ENCODE measurements around the gene LRFN3.

Gene LRFN3

GRCh38 chr19:35991731-35992450 is 55.7 kb downstream of the LRFN3 start:
- H3K4me2 ChIP-seq (ENCODE audit: low read depth, low read length, poor library complexity, severe bottlenecking) = no peak overlapping the region
- no peaks in the 10 kb centered on the region for H3K9me2 ChIP-seq (replicated peaks; ENCODE audit: low read depth, low read length)
- peaks cover 12% of the 10 kb centered on the region for H4K20me1 ChIP-seq (ENCODE audit: insufficient read depth, low read length, poor library complexity, severe bottlenecking)
- TF ChIP-seq, protein P1, sequence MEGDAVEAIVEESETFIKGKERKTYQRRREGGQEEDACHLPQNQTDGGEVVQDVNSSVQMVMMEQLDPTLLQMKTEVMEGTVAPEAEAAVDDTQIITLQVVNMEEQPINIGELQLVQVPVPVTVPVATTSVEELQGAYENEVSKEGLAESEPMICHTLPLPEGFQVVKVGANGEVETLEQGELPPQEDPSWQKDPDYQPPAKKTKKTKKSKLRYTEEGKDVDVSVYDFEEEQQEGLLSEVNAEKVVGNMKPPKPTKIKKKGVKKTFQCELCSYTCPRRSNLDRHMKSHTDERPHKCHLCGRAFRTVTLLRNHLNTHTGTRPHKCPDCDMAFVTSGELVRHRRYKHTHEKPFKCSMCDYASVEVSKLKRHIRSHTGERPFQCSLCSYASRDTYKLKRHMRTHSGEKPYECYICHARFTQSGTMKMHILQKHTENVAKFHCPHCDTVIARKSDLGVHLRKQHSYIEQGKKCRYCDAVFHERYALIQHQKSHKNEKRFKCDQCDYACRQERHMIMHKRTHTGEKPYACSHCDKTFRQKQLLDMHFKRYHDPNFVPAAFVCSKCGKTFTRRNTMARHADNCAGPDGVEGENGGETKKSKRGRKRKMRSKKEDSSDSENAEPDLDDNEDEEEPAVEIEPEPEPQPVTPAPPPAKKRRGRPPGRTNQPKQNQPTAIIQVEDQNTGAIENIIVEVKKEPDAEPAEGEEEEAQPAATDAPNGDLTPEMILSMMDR (conservative IDR thresholded peaks at IDR 0.05; ENCODE audit: low read length) = no peak
- TF ChIP-seq EZH2phosphoT487 (IDR thresholded peaks at IDR 0.05; ENCODE audit: borderline replicate concordance) = no peak
- no peak overlapping the region for H2AFZ ChIP-seq (ENCODE audit: low read length)
- H3F3A ChIP-seq (ENCODE audit: low read depth) = no peaks in the 10 kb centered on the region
- peaks cover 19% of the 10 kb centered on the region for H3K79me2 ChIP-seq (ENCODE audit: insufficient read depth, low read length)
- peaks cover 2% of the 10 kb centered on the region for H3K27me3 ChIP-seq (ENCODE audit: insufficient read depth, low read length, poor library complexity, severe bottlenecking)
- no peak overlapping the region for H3K9ac ChIP-seq (ENCODE audit: low read depth, low read length, poor library complexity, severe bottlenecking)
- H3K36me3 ChIP-seq (ENCODE audit: insufficient read depth, low read length) = no peaks in the 10 kb centered on the region
- peaks cover 20% of the 10 kb centered on the region for H3K4me1 ChIP-seq (ENCODE audit: insufficient read depth, low read length, poor library complexity, severe bottlenecking)
- H3K4me3 ChIP-seq (ENCODE audit: low read length, poor library complexity, severe bottlenecking) = no peak overlapping the region
- no peaks in the 10 kb centered on the region for H3K9me3 ChIP-seq (ENCODE audit: insufficient read depth, low read depth, low read length)

DNA sequence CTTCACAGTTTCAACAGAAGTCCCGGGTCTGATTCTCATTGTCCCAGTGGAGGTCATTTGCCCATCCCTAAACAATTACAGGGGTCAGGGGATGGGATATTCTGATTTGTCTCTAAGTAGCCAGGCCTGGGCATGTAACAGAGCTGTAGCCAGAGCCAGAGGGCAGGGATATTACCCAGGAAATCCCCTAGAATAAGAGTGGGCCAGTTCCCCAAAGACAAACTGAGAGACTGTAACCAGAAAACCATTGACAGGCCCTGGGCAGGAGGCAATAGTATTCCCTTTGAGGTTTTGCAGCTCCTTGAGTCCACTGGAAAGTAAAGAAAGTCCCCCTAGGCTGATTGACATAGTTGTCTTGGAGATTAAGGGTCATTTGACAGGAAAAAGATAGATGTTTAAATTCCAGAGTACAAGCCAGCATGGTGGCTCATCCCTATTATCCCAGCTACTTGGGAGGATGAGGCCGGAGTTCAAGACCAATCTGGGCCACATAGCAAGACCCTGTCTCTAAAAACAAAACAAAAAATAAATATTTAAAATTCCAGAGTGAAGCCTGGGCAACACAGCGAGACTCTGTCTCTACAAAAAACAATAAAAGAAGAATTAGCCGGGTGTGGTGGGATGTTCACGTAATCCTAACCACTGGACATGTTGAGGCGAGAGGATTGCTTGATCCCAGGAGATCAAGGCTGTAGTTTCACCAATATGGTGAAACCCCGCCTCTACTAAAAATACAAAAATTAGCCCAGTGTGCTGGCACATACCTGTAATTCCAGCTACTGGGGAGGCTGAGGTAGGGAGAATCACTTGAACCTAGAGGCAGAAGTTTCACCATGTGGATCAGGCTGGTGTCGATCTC is 57.0 kb downstream of the LRFN3 start:
- Histone ChIP-seq H3F3A (ENCODE audit: low read depth) (no peaks in the 10 kb centered on the region), H3K4me2 (ENCODE audit: low read depth, low read length, poor library complexity, severe bottlenecking) (no peak overlapping the region), H2AFZ (ENCODE audit: low read length) (no peak overlapping the region), H3K4me3 (ENCODE audit: low read length, poor library complexity, severe bottlenecking) (no peak overlapping the region), H3K9me2 (replicated peaks; ENCODE audit: low read depth, low read length) (no peaks in the 10 kb centered on the region), H3K79me2 (ENCODE audit: insufficient read depth, low read length) (peaks cover 28% of the 10 kb centered on the region), H3K27me3 (ENCODE audit: insufficient read depth, low read length, poor library complexity, severe bottlenecking) (no peaks in the 10 kb centered on the region), H3K9me3 (ENCODE audit: insufficient read depth, low read depth, low read length) (no peaks in the 10 kb centered on the region), H3K4me1 (ENCODE audit: insufficient read depth, low read length, poor library complexity, severe bottlenecking) (peaks cover 26% of the 10 kb centered on the region), H3K9ac (ENCODE audit: low read depth, low read length, poor library complexity, severe bottlenecking) (no peak overlapping the region), H4K20me1 (ENCODE audit: insufficient read depth, low read length, poor library complexity, severe bottlenecking) (peaks cover 12% of the 10 kb centered on the region), H3K36me3 (ENCODE audit: insufficient read depth, low read length) (no peaks in the 10 kb centered on the region)
- no peak for TF ChIP-seq EZH2phosphoT487 (IDR thresholded peaks at IDR 0.05; ENCODE audit: borderline replicate concordance)

- Histone ChIP-seq H3K4me3 (ENCODE audit: low read length, poor library complexity, severe bottlenecking) (peak overlapping the region; percentile 93), H3K36me3 (ENCODE audit: insufficient read depth, low read length) (no peaks in the 10 kb centered on the region)
Measured at GRCh38 chr19:35993923-35994598, 57.9 kb downstream of the LRFN3 start.

More at GRCh38 chr19:35993923-35994598, 57.9 kb downstream of the LRFN3 start:
- Histone ChIP-seq H3K9ac (ENCODE audit: low read depth, low read length, poor library complexity, severe bottlenecking) (peak overlapping the region; percentile 76), H3K4me2 (ENCODE audit: low read depth, low read length, poor library complexity, severe bottlenecking) (peak overlapping the region; percentile 99), H3K79me2 (ENCODE audit: insufficient read depth, low read length) (peaks cover 28% of the 10 kb centered on the region), H2AFZ (ENCODE audit: low read length) (no peak overlapping the region), H3K4me1 (ENCODE audit: insufficient read depth, low read length, poor library complexity, severe bottlenecking) (peaks cover 26% of the 10 kb centered on the region), H3K9me2 (replicated peaks; ENCODE audit: low read depth, low read length) (no peaks in the 10 kb centered on the region), H4K20me1 (ENCODE audit: insufficient read depth, low read length, poor library complexity, severe bottlenecking) (peaks cover 14% of the 10 kb centered on the region), H3K27me3 (ENCODE audit: insufficient read depth, low read length, poor library complexity, severe bottlenecking) (no peaks in the 10 kb centered on the region), H3K9me3 (ENCODE audit: insufficient read depth, low read depth, low read length) (no peaks in the 10 kb centered on the region), H3F3A (ENCODE audit: low read depth) (no peaks in the 10 kb centered on the region)
- TF ChIP-seq EZH2phosphoT487 (IDR thresholded peaks at IDR 0.05; ENCODE audit: borderline replicate concordance) = no peak
- TF ChIP-seq, protein P1 (conservative IDR thresholded peaks at IDR 0.05; ENCODE audit: low read length) = peak; percentile 29
